K562 (cell line): ENCODE results near the gene KLK13. TPM values are rescaled to one million over a fixed set of nuclear protein-coding genes. Genes with fewer than 3 reads are reported as not detected.

ENCODE experiments used
- ATAC-seq: fragments of 200-7000 bp; cut with Tn5 transposase; 3 replicates; pipeline ENCODE4 v1.9.1; 2020; ENCODE audit warnings: moderate library complexity
- BruUV-seq: library from RNA; stranded (reverse); fragments of 400-500 nt; replicated peaks from 2 replicates; lab custom pipeline; 2021; lab: Mats Ljungman, UMichigan
- CTCF ChIA-PET: fragments of 300-600 bp; formaldehyde crosslinking; extraction: SDS; loops from one replicate; lab custom pipeline; 2021; ENCODE audit warnings: low intra/inter-chr PET ratio; lab: Yijun Ruan, JAX
- POLR2A ChIA-PET: fragments of 300-600, 350-650 bp; sonication (Branson Sonifier 250); formaldehyde crosslinking; extraction: SDS; loops from one replicate; lab custom pipeline; 2021; ENCODE audit warnings: antibody characterized with exemption, inconsistent platforms; lab: Yijun Ruan, JAX
- DNase-seq, 4 experiments: peaks; one replicate each; pipeline versions ENCODE4 v3.0.0 to v3.0.0-alpha.2; 2011 to 2018; ENCODE audit warnings: low spot score in 3 of 4, mixed read lengths in 3 of 4; ENCODE audit errors: extremely low read depth in 1 of 4
- FAIRE-seq: peaks from 2 replicates; lab custom pipeline; 2011; peaks lifted over from hg19 to GRCh38; lab: Jason Lieb, UNC
- H2AFZ ChIP-seq: 2 replicates; pipeline ENCODE4 v1.6.0; 2011; ENCODE audit warnings: low read depth, low read length, control low read depth, inconsistent platforms
- H3K27ac ChIP-seq: fragments of 200-600 bp; 3 replicates; pipeline ENCODE4 v1.8.0; 2011; ENCODE audit warnings: low read depth, mild to moderate bottlenecking, control low read depth, inconsistent platforms, low read length, moderate library complexity, mixed read lengths; ENCODE audit errors: extremely low read depth
- H3K27me3 ChIP-seq, 2 experiments: fragments of 300-600 bp in 1 of 2; 2 replicates in 1 of 2; 3 replicates in 1 of 2; pipeline versions ENCODE4 v1.6.0 to v1.8.0; 2011; ENCODE audit warnings: inconsistent platforms in 2 of 2, low read length in 2 of 2, mild to moderate bottlenecking in 1 of 2, mixed read lengths in 1 of 2, moderate library complexity in 1 of 2; ENCODE audit not compliant: control insufficient read depth in 2 of 2, insufficient read depth in 2 of 2
- H3K36me3 ChIP-seq: fragments of 300-600 bp; 3 replicates; pipeline ENCODE4 v1.8.0; 2011; ENCODE audit warnings: mild to moderate bottlenecking, low read length, inconsistent platforms; ENCODE audit not compliant: control insufficient read depth, insufficient read depth
- H3K4me1 ChIP-seq, 2 experiments: fragments of 200-600 bp in 1 of 2; replicated peaks in 1 of 2; 2 replicates in 1 of 2; 3 replicates in 1 of 2; pipeline versions ENCODE4 v1.5.1 to v1.8.0; 2011; ENCODE audit warnings: inconsistent platforms in 2 of 2, low read length in 2 of 2, mild to moderate bottlenecking in 1 of 2, mixed read lengths in 1 of 2, moderate library complexity in 1 of 2; ENCODE audit not compliant: control insufficient read depth in 2 of 2, insufficient read depth in 2 of 2
- H3K4me2 ChIP-seq: 2 replicates; pipeline ENCODE4 v1.6.1; 2011; ENCODE audit warnings: low read length, control low read depth, inconsistent platforms, mixed read lengths; ENCODE audit not compliant: insufficient read depth
- H3K4me3 ChIP-seq: fragments of 200-600 bp; sonication (generic), shearing (Covaris generic); 2 replicates; pipeline ENCODE4 v1.5.1; 2016; ENCODE audit warnings: control low read depth, inconsistent platforms
- H3K79me2 ChIP-seq: fragments of 200-600 bp; 3 replicates; pipeline ENCODE4 v1.8.0; 2011; ENCODE audit warnings: low read length, inconsistent platforms; ENCODE audit not compliant: control insufficient read depth, insufficient read depth
- H3K9ac ChIP-seq, 2 experiments: 2 replicates each; pipeline versions ENCODE4 v1.6.0 to v1.6.1; 2011; ENCODE audit warnings: low read depth in 2 of 2, low read length in 2 of 2, control low read depth in 1 of 2, inconsistent platforms in 1 of 2, mild to moderate bottlenecking in 1 of 2, mixed read lengths in 1 of 2; ENCODE audit not compliant: insufficient read depth in 1 of 2
- H3K9me1 ChIP-seq: one replicate; pipeline ENCODE4 v1.6.0; 2011; ENCODE audit warnings: inconsistent platforms, mild to moderate bottlenecking, low read length, moderate library complexity; ENCODE audit not compliant: control insufficient read depth, insufficient read depth
- H3K9me3 ChIP-seq: replicated peaks from 2 replicates; pipeline ENCODE4 v1.5.1; 2011; ENCODE audit warnings: low read depth, low read length, inconsistent platforms; ENCODE audit not compliant: control insufficient read depth, insufficient read depth
- H4K20me1 ChIP-seq: replicated peaks from 2 replicates; pipeline ENCODE4 v1.6.1; 2011; ENCODE audit warnings: low read length, inconsistent platforms, mixed read lengths; ENCODE audit not compliant: control insufficient read depth, insufficient read depth
- BRF1 ChIP-seq: IDR thresholded peaks from 3 replicates; pipeline ENCODE4 v1.6.1; 2011; ENCODE audit warnings: borderline replicate concordance, mild to moderate bottlenecking; ENCODE audit not compliant: insufficient read length; ENCODE audit errors: extremely low read depth
- HDAC1 ChIP-seq, 2 experiments: fragments of 450-650 bp; IDR thresholded peaks; 2 replicates each; pipeline ENCODE4 v1.6.1; 2016 to 2017; ENCODE audit warnings: inconsistent platforms in 1 of 2, mild to moderate bottlenecking in 1 of 2, moderate library complexity in 1 of 2
- MAFF ChIP-seq: IDR thresholded peaks from 2 replicates; pipeline ENCODE4 v1.6.1; 2012; ENCODE audit warnings: low read length, improper control_type of control experiment
- NFYB ChIP-seq: IDR thresholded peaks from 2 replicates; pipeline ENCODE4 v1.6.1; 2011; ENCODE audit warnings: mild to moderate bottlenecking, moderate library complexity; ENCODE audit not compliant: insufficient read length; ENCODE audit errors: extremely low read depth
- RBM39 ChIP-seq: fragments of 200-400 bp; formaldehyde crosslinking; optimal IDR thresholded peaks from 2 replicates; pipeline ENCODE3; 2018; ENCODE audit warnings: low read depth, low read length
- ZBTB5 ChIP-seq: fragments of 450-650 bp; IDR thresholded peaks from 2 replicates; pipeline ENCODE4 v1.6.1; 2017; ENCODE audit warnings: antibody characterized with exemption
- ZNF778 ChIP-seq: fragments of 450-650 bp; formaldehyde crosslinking; IDR thresholded peaks from 2 replicates; pipeline ENCODE4 v1.4.0; 2020; ENCODE audit warnings: mild to moderate bottlenecking, moderate library complexity
- WGBS: fragments of 100-300 bp; shearing (Covaris generic); methylation state at CpG from one replicate; pipeline ENCODE4 v1.1.6; 2016; ENCODE audit warnings: low coverage, mixed read lengths; ENCODE audit not compliant: insufficient coverage; ENCODE audit errors: missing lambda C conversion rate; 5-methylcytosine and 5-hydroxymethylcytosine counted together
- in situ Hi-C: fragments of 300-500 bp; cut with MboI; formaldehyde crosslinking; loops from 4 replicates; pipeline ENCODE4 v1.15.0; 2018; ENCODE audit warnings: inconsistent platforms, mixed read lengths
- intact Hi-C: fragments of 100-400 bp; cut with micrococcal nuclease; formaldehyde crosslinking; loops from 2 replicates; pipeline ENCODE4 v1.14.2; 2022
- polyA plus RNA-seq, 8 experiments: library from polyadenylated mRNA; depleted of rRNA in 4 of 8; stranded (reverse) in 5 of 8; unstranded in 3 of 8; fragments of >200 nt; fragmentation: Nextera tagmentation in 2 of 8; fragmentation: Illumina TruSeq in 1 of 8; extraction: Ambion mirVana in 2 of 8; extraction: Trizol in 1 of 8; gene quantifications; 2 replicates each; pipeline versions ENCODE4 v1.2.1 to v1.2.3, GENCODE V29; 2011 to 2014; ENCODE audit warnings: inconsistent platforms in 1 of 8, missing spikeins in 1 of 8
- total RNA-seq, 7 experiments: library from RNA; depleted of rRNA in 6 of 7; stranded (reverse); fragments of >200 nt in 6 of 7; fragmentation: Illumina TruSeq in 2 of 7; extraction: Trizol in 2 of 7; gene quantifications; 2 replicates each; pipeline versions ENCODE4 v1.2.1 to v1.2.3, GENCODE V29; 2011 to 2021; ENCODE audit warnings: low replicate concordance in 1 of 7

KLK13 gene
- total and polyA plus RNA-seq, 9 of the 15 experiments (the other 6 are each of a cell fraction or from before 2014, with no cell fraction given) = 0.72 to 9.0 (median 2.3) TPM

- in situ Hi-C loops = loop anchor here (5.0 kb wide), 1 partner anchor 67 kb away; no protein-coding TSS in a partner anchor
Observed at GRCh38 chr19:51024924-51025323, 40.0 kb downstream of the KLK13 start.

More at GRCh38 chr19:51024924-51025323, 40.0 kb downstream of the KLK13 start:
- TF ChIP-seq HDAC1 (IDR thresholded peaks at IDR 0.05) = no peak
- TF ChIP-seq ZBTB5 = no peak
- no peak for TF ChIP-seq BRF1
- TF ChIP-seq ZNF778 (CRISPR knock-in tag) = no peak
- TF ChIP-seq NFYB = no peak
- TF ChIP-seq RBM39 = no peak
- no peak for TF ChIP-seq MAFF
- FAIRE-seq = no peak
- Histone ChIP-seq H3K9me3 (no peaks in the 10 kb centered on the region), H3K4me1 (peaks cover 4 to 9% of the 10 kb centered on the region in 2 experiments; a peak in 4 of 5 replicates), H4K20me1 (0 out of 2 replicates have a peak, but pooled peaks cover 8% of the 10 kb centered on the region), H3K4me3 (no peak overlapping the region), H2AFZ (no peak overlapping the region), H3K9me1 (no peaks in the 10 kb centered on the region), H3K4me2 (no peak overlapping the region), H3K36me3 (no peaks in the 10 kb centered on the region), H3K79me2 (no peaks in the 10 kb centered on the region), H3K27me3 (peaks cover 25 to 68% of the 10 kb centered on the region in 2 experiments), H3K9ac (no peak overlapping the region), H3K27ac (no peak overlapping the region)
- ATAC-seq = no peak
- BruUV-seq = no TSS peak
- WGBS = 4% methylated on average over 5 of the region's 5 CpGs
- DNase-seq = no peak
- intact Hi-C loops = no loop called here
- CTCF ChIA-PET = no interaction called here
- POLR2A ChIA-PET = interaction anchor here (0.6 kb wide), 1 partner anchor 96 kb away, joined by 3 read pairs; no protein-coding TSS in a partner anchor
